ENCODE data around the gene PUS7. TPM values are rescaled to one million over a fixed set of nuclear protein-coding genes. Genes with fewer than 3 reads are reported as not detected.

The PUS7 gene
- total and polyA plus RNA-seq, 2 donors (not counting 3 experiments of a cell fraction or from before 2014, with no cell fraction given): 15.8 to 33.9 TPM

DNA sequence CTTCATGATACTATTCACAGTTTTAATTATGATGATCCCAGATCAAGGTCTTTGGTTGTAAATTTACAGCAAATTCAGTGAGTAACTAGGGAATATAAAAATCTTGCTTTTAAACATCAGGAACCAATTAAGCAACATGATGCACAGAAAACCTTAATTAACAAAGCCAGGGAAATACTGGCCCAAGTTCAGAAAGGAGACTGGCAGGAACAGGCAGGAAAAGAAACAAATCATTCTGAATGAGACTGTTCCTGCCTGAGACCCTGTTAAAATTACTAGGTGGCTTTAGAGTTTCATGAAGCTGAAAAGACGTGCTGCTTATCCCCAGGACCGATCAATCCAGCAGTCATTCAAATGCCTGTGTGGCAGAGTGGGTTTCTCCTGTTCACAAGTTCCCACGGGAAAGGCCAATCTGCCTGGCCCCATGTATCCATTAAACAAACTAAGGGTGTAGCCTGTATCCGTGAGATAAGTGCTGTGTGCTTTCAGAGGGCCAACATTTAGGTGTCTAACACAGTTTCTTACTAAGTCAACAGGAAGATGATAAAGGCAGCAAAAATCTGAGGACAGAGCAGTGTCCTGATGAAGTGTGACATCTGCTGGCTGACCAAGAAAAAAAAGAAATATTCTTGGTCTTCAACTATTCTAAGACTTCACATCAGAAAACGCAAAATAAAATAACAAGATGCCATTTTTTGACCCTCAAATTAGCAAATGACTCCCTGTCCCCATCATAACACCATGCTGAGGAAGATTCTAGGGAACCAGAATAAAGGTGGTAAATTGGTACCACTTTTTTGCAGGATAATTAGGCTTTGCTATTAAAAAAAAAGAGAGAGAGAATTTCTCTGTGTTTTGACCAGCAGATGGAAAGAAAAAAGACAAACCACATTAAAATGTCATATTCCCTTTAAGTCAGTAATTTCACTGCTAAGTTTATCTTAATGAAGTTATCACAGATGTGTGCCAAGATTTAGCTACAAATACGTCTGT lies 34.2 kb downstream of the PUS7 start:
- peak; percentile 100 for DNase-seq (ENCODE audit: low read depth, low spot score)
- H3K9ac ChIP-seq (replicated peaks; ENCODE audit: extremely low read depth, insufficient read depth, low read length): peak overlapping the region; percentile 90
- ChIA-PET CTCF (interaction anchor here (0.5 to 2.0 kb wide), 9 partner anchors 9 to 566 kb away, joined by 3 to 12 read pairs (median 4); no protein-coding TSS in a partner anchor), POLR2A (no interaction called here)
- H3K9me1 ChIP-seq (replicated peaks; ENCODE audit: control insufficient read depth, extremely low read depth, insufficient read depth, low read length): no peaks in the 10 kb centered on the region
- H3K4me3 ChIP-seq (replicated peaks in 1 of 3; ENCODE audit: insufficient read depth in 1 of 3, low read depth in 1 of 3, low read length in 3 of 3): peak overlapping the region in 1 of 3 experiments; percentile 10
- H3K4me1 ChIP-seq (ENCODE audit: control insufficient read depth, extremely low read depth, insufficient read depth, low read length): peaks cover 29% of the 10 kb centered on the region
- BruUV-seq (replicated peaks): TSS peak; percentile 94
- peak; percentile 97 for FAIRE-seq
- H3K27me3 ChIP-seq (ENCODE audit: control insufficient read depth in 2 of 2, insufficient read depth in 2 of 2, low read length in 2 of 2): no peaks in the 10 kb centered on the region
- dilution Hi-C loops (cut with MboI; ENCODE audit: extremely low pct_ligation_motif_present, low sequenced_read_pairs): no loop called here
- H3K27ac ChIP-seq (ENCODE audit: insufficient read depth, low read depth, low read length): peak overlapping the region; percentile 98
- peaks cover 6% of the 10 kb centered on the region for H3K79me2 ChIP-seq (ENCODE audit: control insufficient read depth, insufficient read depth, low read length)
- TF ChIP-seq EZH2 (IDR thresholded peaks at IDR 0.05; ENCODE audit: borderline replicate concordance, low read depth, low read length, severe bottlenecking) (no peak), CTCF (IDR thresholded peaks at IDR 0.05; ENCODE audit: extremely low read depth in 1 of 2, insufficient read depth in 1 of 2, low read depth in 1 of 2, low read length in 2 of 2) (peak; percentile 22 to 39), MYC (IDR thresholded peaks at IDR 0.05; ENCODE audit: low read depth, low read length) (no peak), FOS (IDR thresholded peaks at IDR 0.05; ENCODE audit: borderline replicate concordance, insufficient read depth, low read length) (peak; percentile 76), GATA2 (IDR thresholded peaks at IDR 0.05; ENCODE audit: insufficient read depth, insufficient read length, low read depth, low read length) (peak; percentile 96), POLR2AphosphoS5 (IDR thresholded peaks at IDR 0.05; ENCODE audit: insufficient read depth, low read depth, low read length) (peak; percentile 93), MAX (IDR thresholded peaks at IDR 0.05; ENCODE audit: insufficient read depth, insufficient read length) (no peak), POLR2A (IDR thresholded peaks at IDR 0.05; ENCODE audit: low read depth, low read length) (peak; percentile 78), JUN (IDR thresholded peaks at IDR 0.05; ENCODE audit: borderline replicate concordance, insufficient read depth, insufficient read length, low read depth) (peak; percentile 93)
- H3K9me3 ChIP-seq (replicated peaks; ENCODE audit: control insufficient read depth, insufficient read depth, low read length): no peaks in the 10 kb centered on the region
- peaks cover 0 to 4% of the 10 kb centered on the region in 2 experiments for H3K36me3 ChIP-seq (ENCODE audit: control insufficient read depth in 2 of 2, extremely low read depth in 1 of 2, insufficient read depth in 2 of 2, low read length in 2 of 2)
- intact Hi-C loops (cut with micrococcal nuclease): loop anchor here (1.0 to 10.0 kb wide), 11 partner anchors 10 to 605 kb away; partner anchors contain the start of gene KMT2E
- H3K4me2 ChIP-seq (ENCODE audit: insufficient read depth, low read length): peak overlapping the region; percentile 59
- H4K20me1 ChIP-seq (replicated peaks; ENCODE audit: control insufficient read depth, extremely low read depth, insufficient read depth, low read length): no peaks in the 10 kb centered on the region
- no peak overlapping the region for H2AFZ ChIP-seq (ENCODE audit: low read depth, low read length)

Measured in endothelial cell of umbilical vein (primary cell).